ENCODE data around the gene LIMS2. TPM values are rescaled to one million over a fixed set of nuclear protein-coding genes. Genes with fewer than 3 reads are reported as not detected.

The LIMS2 gene
- total and polyA plus RNA-seq, 2 donors (not counting 3 experiments of a cell fraction or from before 2014, with no cell fraction given) = 48.3 to 55.6 TPM

DNA sequence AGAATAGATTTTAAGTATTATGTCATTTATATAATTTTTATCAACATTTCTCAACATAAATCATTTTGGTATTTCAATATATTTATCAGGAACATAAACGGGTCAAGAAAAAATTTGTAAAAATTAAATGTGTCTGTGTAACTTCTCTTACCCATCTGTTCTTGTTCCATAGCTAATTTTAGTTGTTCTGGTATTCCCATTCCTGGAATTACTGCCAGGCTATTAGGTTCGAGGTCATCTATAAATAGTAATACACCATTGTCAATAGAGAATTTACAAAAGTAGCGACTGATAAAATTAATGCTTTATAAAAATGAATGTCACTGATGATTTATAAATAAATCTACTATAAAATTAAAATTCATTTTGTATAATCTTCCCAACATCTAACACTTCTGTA, 47.5 kb upstream of the LIMS2 start:
- Histone ChIP-seq H3K27ac (ENCODE audit: insufficient read depth, low read depth, low read length) (no peak overlapping the region), H3K36me3 (ENCODE audit: control insufficient read depth in 2 of 2, extremely low read depth in 1 of 2, insufficient read depth in 2 of 2, low read length in 2 of 2) (peaks cover 14 to 25% of the 10 kb centered on the region in 2 experiments), H3K27me3 (ENCODE audit: control insufficient read depth in 2 of 2, insufficient read depth in 2 of 2, low read length in 2 of 2) (no peaks in the 10 kb centered on the region), H3K4me1 (ENCODE audit: control insufficient read depth, extremely low read depth, insufficient read depth, low read length) (no peaks in the 10 kb centered on the region), H3K9ac (replicated peaks; ENCODE audit: extremely low read depth, insufficient read depth, low read length) (no peak overlapping the region), H3K79me2 (ENCODE audit: control insufficient read depth, insufficient read depth, low read length) (no peaks in the 10 kb centered on the region), H4K20me1 (replicated peaks; ENCODE audit: control insufficient read depth, extremely low read depth, insufficient read depth, low read length) (no peaks in the 10 kb centered on the region), H3K9me3 (replicated peaks; ENCODE audit: control insufficient read depth, insufficient read depth, low read length) (no peaks in the 10 kb centered on the region), H3K4me3 (replicated peaks in 1 of 3; ENCODE audit: insufficient read depth in 1 of 3, low read depth in 1 of 3, low read length in 3 of 3) (no peak overlapping the region), H3K4me2 (ENCODE audit: insufficient read depth, low read length) (no peak overlapping the region), H3K9me1 (replicated peaks; ENCODE audit: control insufficient read depth, extremely low read depth, insufficient read depth, low read length) (no peaks in the 10 kb centered on the region), H2AFZ (ENCODE audit: low read depth, low read length) (no peak overlapping the region)
- intact Hi-C loops (cut with micrococcal nuclease) = no loop called here
- ChIA-PET CTCF (no interaction called here), POLR2A (no interaction called here)
- dilution Hi-C loops (cut with MboI; ENCODE audit: extremely low pct_ligation_motif_present, low sequenced_read_pairs) = no loop called here
- BruUV-seq (replicated peaks) = no TSS peak
- DNase-seq (ENCODE audit: low read depth, low spot score) = no peak
- FAIRE-seq = no peak
- TF ChIP-seq POLR2AphosphoS5 (IDR thresholded peaks at IDR 0.05; ENCODE audit: insufficient read depth, low read depth, low read length) (no peak), GATA2 (IDR thresholded peaks at IDR 0.05; ENCODE audit: insufficient read depth, insufficient read length, low read depth, low read length) (no peak), MYC (IDR thresholded peaks at IDR 0.05; ENCODE audit: low read depth, low read length) (no peak), POLR2A (IDR thresholded peaks at IDR 0.05; ENCODE audit: low read depth, low read length) (no peak), FOS (IDR thresholded peaks at IDR 0.05; ENCODE audit: borderline replicate concordance, insufficient read depth, low read length) (no peak), JUN (IDR thresholded peaks at IDR 0.05; ENCODE audit: borderline replicate concordance, insufficient read depth, insufficient read length, low read depth) (no peak), EZH2 (IDR thresholded peaks at IDR 0.05; ENCODE audit: borderline replicate concordance, low read depth, low read length, severe bottlenecking) (no peak)
- TF ChIP-seq, protein P1, sequence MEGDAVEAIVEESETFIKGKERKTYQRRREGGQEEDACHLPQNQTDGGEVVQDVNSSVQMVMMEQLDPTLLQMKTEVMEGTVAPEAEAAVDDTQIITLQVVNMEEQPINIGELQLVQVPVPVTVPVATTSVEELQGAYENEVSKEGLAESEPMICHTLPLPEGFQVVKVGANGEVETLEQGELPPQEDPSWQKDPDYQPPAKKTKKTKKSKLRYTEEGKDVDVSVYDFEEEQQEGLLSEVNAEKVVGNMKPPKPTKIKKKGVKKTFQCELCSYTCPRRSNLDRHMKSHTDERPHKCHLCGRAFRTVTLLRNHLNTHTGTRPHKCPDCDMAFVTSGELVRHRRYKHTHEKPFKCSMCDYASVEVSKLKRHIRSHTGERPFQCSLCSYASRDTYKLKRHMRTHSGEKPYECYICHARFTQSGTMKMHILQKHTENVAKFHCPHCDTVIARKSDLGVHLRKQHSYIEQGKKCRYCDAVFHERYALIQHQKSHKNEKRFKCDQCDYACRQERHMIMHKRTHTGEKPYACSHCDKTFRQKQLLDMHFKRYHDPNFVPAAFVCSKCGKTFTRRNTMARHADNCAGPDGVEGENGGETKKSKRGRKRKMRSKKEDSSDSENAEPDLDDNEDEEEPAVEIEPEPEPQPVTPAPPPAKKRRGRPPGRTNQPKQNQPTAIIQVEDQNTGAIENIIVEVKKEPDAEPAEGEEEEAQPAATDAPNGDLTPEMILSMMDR (IDR thresholded peaks at IDR 0.05; ENCODE audit: extremely low read depth in 1 of 2, insufficient read depth in 1 of 2, low read depth in 1 of 2, low read length in 2 of 2) = no peak
- TF ChIP-seq, protein P2, sequence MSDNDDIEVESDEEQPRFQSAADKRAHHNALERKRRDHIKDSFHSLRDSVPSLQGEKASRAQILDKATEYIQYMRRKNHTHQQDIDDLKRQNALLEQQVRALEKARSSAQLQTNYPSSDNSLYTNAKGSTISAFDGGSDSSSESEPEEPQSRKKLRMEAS (IDR thresholded peaks at IDR 0.05; ENCODE audit: insufficient read depth, insufficient read length) = no peak
